Breast epithelium (tissue), 4 donors: ENCODE results near the gene STXBP6. TPM values are rescaled to one million over a fixed set of nuclear protein-coding genes. Genes with fewer than 3 reads are reported as not detected.
A peak's percentile ranks its signal among the peaks of the same experiment; 100 is the strongest.

Experiments used
- DNase-seq, 2 donors: peaks; one replicate each; pipeline ENCODE4 v3.0.0-alpha.2; 2019; ENCODE audit warnings: low spot score in 2 of 2
- H3K27ac ChIP-seq, 2 donors: fragments of 200-600 bp; sonication (generic) in 1 of 2; one replicate each; pipeline ENCODE4 v1.5.1; 2016 to 2019; ENCODE audit warnings: mild to moderate bottlenecking in 1 of 2
- H3K27me3 ChIP-seq, 2 donors: fragments of 200-600 bp; sonication (generic) in 1 of 2; one replicate each; pipeline versions ENCODE4 v1.5.1 to v1.6.0; 2017 to 2019; ENCODE audit warnings: control low read depth in 1 of 2, mild to moderate bottlenecking in 1 of 2
- H3K36me3 ChIP-seq: fragments of 200-600 bp; one replicate; pipeline ENCODE4 v1.5.1; 2019
- H3K4me1 ChIP-seq, 2 donors: fragments of 200-600 bp; sonication (generic); one replicate each; pipeline ENCODE4 v1.5.1; 2016 to 2019; ENCODE audit warnings: control low read depth in 1 of 2
- H3K4me3 ChIP-seq, 3 donors: fragments of 200-600 bp; sonication (generic); 1 replicate in 2 of 3; 2 replicates in 1 of 3; pipeline ENCODE4 v1.5.1; 2016 to 2019; ENCODE audit warnings: mild to moderate bottlenecking in 3 of 3, moderate library complexity in 2 of 3
- H3K9me3 ChIP-seq, 2 donors: fragments of 200-600 bp; sonication (generic) in 1 of 2; one replicate each; pipeline ENCODE4 v1.5.1; 2016 to 2019; ENCODE audit warnings: control low read depth in 1 of 2
- CTCF ChIP-seq, 3 donors: fragments of 450-650 bp; IDR thresholded peaks; one replicate each; pipeline ENCODE4 v1.5.1; 2016 to 2017; ENCODE audit warnings: antibody characterized with exemption in 3 of 3, mild to moderate bottlenecking in 3 of 3, moderate library complexity in 3 of 3
- POLR2A ChIP-seq: fragments of 450-650 bp; IDR thresholded peaks from one replicate; pipeline ENCODE4 v1.6.1; 2016; ENCODE audit warnings: antibody characterized with exemption, mild to moderate bottlenecking, moderate library complexity
- POLR2AphosphoS5 ChIP-seq, 3 donors: sonication (generic); formaldehyde crosslinking; IDR thresholded peaks; one replicate each; pipeline ENCODE4 v1.6.1; 2017; ENCODE audit warnings: antibody characterized with exemption in 3 of 3
- intact Hi-C: fragments of 100-400 bp; cut with DNase I; formaldehyde crosslinking; loops from one replicate; pipeline ENCODE4 v1.15.1; 2023; ENCODE audit warnings: low total_unique reads
- total RNA-seq, 3 donors: library from RNA; depleted of rRNA; stranded (reverse); fragments of >200 nt; gene quantifications; one replicate each; pipeline ENCODE4 v1.1.0, GENCODE V29; 2016

Gene STXBP6
- total RNA-seq, 3 donors from 2014 or later = 2.6 to 8.3 (median 5.3) TPM

- no peak for TF ChIP-seq CTCF (IDR thresholded peaks at IDR 0.05)
- TF ChIP-seq POLR2A = no peak
- TF ChIP-seq POLR2AphosphoS5 (IDR thresholded peaks at IDR 0.05) = no peak
- no peak overlapping the region for H3K4me3 ChIP-seq
- H3K4me1 ChIP-seq = no peaks in the 10 kb centered on the region
- intact Hi-C loops = no loop called here
- no peaks in the 10 kb centered on the region for H3K36me3 ChIP-seq
- H3K27me3 ChIP-seq = no peaks in the 10 kb centered on the region
- DNase-seq = no peak
- no peaks in the 10 kb centered on the region for H3K9me3 ChIP-seq
- peak overlapping the region in 1 of 2 donors; percentile 57 for H3K27ac ChIP-seq
Observed at GRCh38 chr14:25001156-25001555, 48.8 kb downstream of the STXBP6 start.

GRCh38 chr14:24999157-24999556, 50.8 kb downstream of the STXBP6 start:
- Histone ChIP-seq H3K27me3 (no peaks in the 10 kb centered on the region), H3K9me3 (no peaks in the 10 kb centered on the region), H3K4me1 (no peaks in the 10 kb centered on the region), H3K4me3 (no peak overlapping the region), H3K27ac (no peak overlapping the region), H3K36me3 (no peaks in the 10 kb centered on the region)
- intact Hi-C loops = no loop called here
- no peak for TF ChIP-seq POLR2A
- no peak for TF ChIP-seq POLR2AphosphoS5 (IDR thresholded peaks at IDR 0.05)
- no peak for TF ChIP-seq CTCF (IDR thresholded peaks at IDR 0.05)
- no peak for DNase-seq

- intact Hi-C loops = no loop called here
- Histone ChIP-seq H3K9me3 (no peaks in the 10 kb centered on the region), H3K36me3 (no peaks in the 10 kb centered on the region), H3K4me3 (no peak overlapping the region), H3K4me1 (no peaks in the 10 kb centered on the region), H3K27ac (no peak overlapping the region), H3K27me3 (no peaks in the 10 kb centered on the region)
- DNase-seq = no peak
- TF ChIP-seq POLR2A = no peak
- TF ChIP-seq CTCF (IDR thresholded peaks at IDR 0.05) = no peak
- TF ChIP-seq POLR2AphosphoS5 (IDR thresholded peaks at IDR 0.05) = no peak
Observed at GRCh38 chr14:24996930-24997725, 52.8 kb downstream of the STXBP6 start.

GRCh38 chr14:24995016-24995415, 54.9 kb downstream of the STXBP6 start:
- TF ChIP-seq CTCF (IDR thresholded peaks at IDR 0.05) = no peak
- no peak for TF ChIP-seq POLR2AphosphoS5 (IDR thresholded peaks at IDR 0.05)
- no peak for TF ChIP-seq POLR2A
- H3K4me3 ChIP-seq = no peak overlapping the region
- DNase-seq = no peak
- H3K9me3 ChIP-seq = no peaks in the 10 kb centered on the region
- no peaks in the 10 kb centered on the region for H3K27me3 ChIP-seq
- no peaks in the 10 kb centered on the region for H3K4me1 ChIP-seq
- H3K36me3 ChIP-seq = no peaks in the 10 kb centered on the region
- no peak overlapping the region for H3K27ac ChIP-seq
- intact Hi-C loops = no loop called here

- intact Hi-C loops = no loop called here
- H3K4me3 ChIP-seq = no peak overlapping the region
- TF ChIP-seq POLR2AphosphoS5 (IDR thresholded peaks at IDR 0.05) = no peak
- TF ChIP-seq CTCF (IDR thresholded peaks at IDR 0.05) = no peak
- no peak for TF ChIP-seq POLR2A
- H3K27me3 ChIP-seq = no peaks in the 10 kb centered on the region
- H3K4me1 ChIP-seq = no peaks in the 10 kb centered on the region
- no peak overlapping the region for H3K27ac ChIP-seq
- DNase-seq = no peak
- H3K9me3 ChIP-seq = no peaks in the 10 kb centered on the region
- H3K36me3 ChIP-seq = no peaks in the 10 kb centered on the region
Observed at GRCh38 chr14:24993631-24994030, 56.3 kb downstream of the STXBP6 start.
